NT2/D1 (cell line): ENCODE results near the gene HIP1R.
"Not testable (repeated sequence)": the region's sequence is repeated elsewhere in the genome, so short reads cannot be mapped to it uniquely, and the experiment has no call there.

ENCODE experiments used
- SUZ12 ChIP-seq: IDR thresholded peaks from 2 replicates; pipeline ENCODE4 v1.6.1; 2011; ENCODE audit not compliant: insufficient read length, insufficient read depth; ENCODE audit errors: extremely low read depth
- YY1 ChIP-seq: IDR thresholded peaks from 2 replicates; pipeline ENCODE4 v1.6.1; 2011; ENCODE audit not compliant: insufficient read length, insufficient read depth
- ZNF274 ChIP-seq: IDR thresholded peaks from 2 replicates; pipeline ENCODE4 v1.6.1; 2011; ENCODE audit warnings: mild to moderate bottlenecking, low read depth, low read length

GRCh38 chr12:122905258-122905657 lies 70.0 kb downstream of the HIP1R start:
- not testable (repeated sequence) for TF ChIP-seq YY1, ZNF274, SUZ12
